Thymus (tissue), 11 donors: ENCODE measurements around the gene SPDYE1. TPM values are rescaled to one million over a fixed set of nuclear protein-coding genes. Genes with fewer than 3 reads are reported as not detected.
"Not testable (repeated sequence)": the region's sequence is repeated elsewhere in the genome, so short reads cannot be mapped to it uniquely, and the experiment has no call there.

Experiments used
- DNase-seq, 9 donors: peaks; one replicate each; pipeline ENCODE4 v3.0.0-alpha.2; 2013; ENCODE audit warnings: low spot score in 9 of 9, low read depth in 6 of 9, missing footprints in 1 of 9
- H3K27ac ChIP-seq, 2 donors: one replicate each; pipeline ENCODE4 v1.5.1; 2013; ENCODE audit warnings: control low read depth in 1 of 2, low read depth in 1 of 2, low read length in 1 of 2, mild to moderate bottlenecking in 1 of 2, moderate library complexity in 1 of 2
- H3K27me3 ChIP-seq, 2 donors: one replicate each; pipeline ENCODE4 v1.5.1; 2013; ENCODE audit warnings: low read length in 1 of 2; ENCODE audit not compliant: control insufficient read depth in 2 of 2, insufficient read depth in 1 of 2
- H3K36me3 ChIP-seq, 2 donors: one replicate each; pipeline ENCODE4 v1.5.1; 2013; ENCODE audit warnings: low read length in 1 of 2, mild to moderate bottlenecking in 1 of 2, moderate library complexity in 1 of 2; ENCODE audit not compliant: control insufficient read depth in 2 of 2, insufficient read depth in 2 of 2
- H3K4me1 ChIP-seq, 2 donors: one replicate each; pipeline ENCODE4 v1.5.1; 2013; ENCODE audit warnings: low read length in 2 of 2; ENCODE audit not compliant: control insufficient read depth in 2 of 2, insufficient read depth in 2 of 2
- H3K4me3 ChIP-seq, 2 donors: one replicate each; pipeline ENCODE4 v1.5.1; 2013; ENCODE audit warnings: low read length in 2 of 2, control low read depth in 1 of 2, mild to moderate bottlenecking in 1 of 2
- H3K9me3 ChIP-seq, 2 donors: one replicate each; pipeline ENCODE4 v1.5.1; 2013; ENCODE audit warnings: low read length in 1 of 2, mild to moderate bottlenecking in 1 of 2; ENCODE audit not compliant: control insufficient read depth in 2 of 2, insufficient read depth in 1 of 2
- WGBS: extraction: QIAGEN DNeasy Blood & Tissue Kit; methylation state at CpG from one replicate; pipeline ENCODE4 v1.1.7; 2013; 5-methylcytosine and 5-hydroxymethylcytosine counted together
- polyA plus RNA-seq: library from polyadenylated mRNA; stranded (reverse); fragments of 200-250 nt; gene quantifications from one replicate; pipeline ENCODE4 v1.2.3, GENCODE V29; 2013
- total RNA-seq: library from RNA; stranded (reverse); fragments of 120-200 nt; gene quantifications from one replicate; pipeline ENCODE4 v1.2.4, GENCODE V29; 2013
- donor health status: healthy.

Gene SPDYE1
- total and polyA plus RNA-seq, 2 donors, result not detected

- 88% methylated on average over 7 of the region's 12 CpGs for WGBS
These were observed 40.9 kb downstream of the SPDYE1 start for GRCh38 chr7:44038553-44038952.

GRCh38 chr7:44038961-44039558 is 41.4 kb downstream of the SPDYE1 start:
- H3K36me3 ChIP-seq, H3K27me3 ChIP-seq, H3K9me3 ChIP-seq, H3K4me3 ChIP-seq: not testable (repeated sequence)
- peak overlapping the region; percentile 17 to 31 for H3K27ac ChIP-seq
- DNase-seq, result peak in 5 of 9 donors; percentile 55 to 84 (median 72)
- WGBS, result 42% methylated on average over 20 of the region's 26 CpGs
- peaks cover 7 to 13% of the 10 kb centered on the region in 2 donors for H3K4me1 ChIP-seq

More at GRCh38 chr7:44038553-44038952, 40.9 kb downstream of the SPDYE1 start:
- not testable (repeated sequence) for H3K27me3 ChIP-seq, H3K4me1 ChIP-seq, H3K9me3 ChIP-seq, H3K27ac ChIP-seq, H3K36me3 ChIP-seq, DNase-seq, H3K4me3 ChIP-seq

GRCh38 chr7:44039800-44040492 is 42.2 kb downstream of the SPDYE1 start:
- Histone ChIP-seq H3K27ac (peak overlapping the region; percentile 73 to 84), H3K4me1 (peaks cover 7 to 13% of the 10 kb centered on the region in 2 donors), H3K4me3 (peak overlapping the region; percentile 35 to 41)
- H3K9me3 ChIP-seq, H3K27me3 ChIP-seq, H3K36me3 ChIP-seq, DNase-seq: not testable (repeated sequence)
- WGBS, result 16% methylated on average over 13 of the region's 40 CpGs

- peaks cover 12 to 17% of the 10 kb centered on the region in 2 donors for H3K4me1 ChIP-seq
- peak overlapping the region; percentile 35 to 41 for H3K4me3 ChIP-seq
- peak overlapping the region; percentile 73 to 84 for H3K27ac ChIP-seq
- DNase-seq, result peak in 3 of 9 donors; percentile 66 to 75 (median 68)
- not testable (repeated sequence) for H3K9me3 ChIP-seq, H3K36me3 ChIP-seq, H3K27me3 ChIP-seq
- under 1% methylated on average over 45 of the region's 46 CpGs for WGBS
These were observed 42.8 kb downstream of the SPDYE1 start for GRCh38 chr7:44040493-44040891.

- WGBS, result 97% methylated on average over 2 of the region's 2 CpGs
- peaks cover 9 to 17% of the 10 kb centered on the region in 2 donors for H3K36me3 ChIP-seq
These were observed 44.5 kb downstream of the SPDYE1 start for GRCh38 chr7:44042221-44042620.

GRCh38 chr7:44043902-44044301 is 46.2 kb downstream of the SPDYE1 start:
- Histone ChIP-seq H3K9me3 (no peaks in the 10 kb centered on the region), H3K27me3 (no peaks in the 10 kb centered on the region), H3K36me3 (peaks cover 15 to 19% of the 10 kb centered on the region in 2 donors), H3K4me3 (peak overlapping the region; percentile 97), H3K27ac (peak overlapping the region; percentile 72 to 84), H3K4me1 (peaks cover 26 to 36% of the 10 kb centered on the region in 2 donors)
- DNase-seq, result no peak
- 21% methylated on average over 8 of the region's 8 CpGs for WGBS

More at GRCh38 chr7:44042221-44042620, 44.5 kb downstream of the SPDYE1 start:
- DNase-seq, result no peak
- H3K27me3 ChIP-seq, result no peaks in the 10 kb centered on the region
- no peak overlapping the region for H3K27ac ChIP-seq
- H3K9me3 ChIP-seq, result no peaks in the 10 kb centered on the region
- peaks cover 22 to 34% of the 10 kb centered on the region in 2 donors for H3K4me1 ChIP-seq
- no peak overlapping the region for H3K4me3 ChIP-seq

- Histone ChIP-seq H3K4me3 (peak within 1 kb of the TSS; percentile 97), H3K4me1 (peaks cover 24 to 33% of the 10 kb centered on the region in 2 donors), H3K27me3 (no peaks in the 10 kb centered on the region), H3K9me3 (no peaks in the 10 kb centered on the region), H3K36me3 (peaks cover 17 to 24% of the 10 kb centered on the region in 2 donors), H3K27ac (peak within 1 kb of the TSS; percentile 78 to 84)
- WGBS, result under 1% methylated on average over 74 of the region's 74 CpGs
- peak in 8 of 9 donors; percentile 57 to 91 (median 77) for DNase-seq
These were observed 46.9 kb downstream of the SPDYE1 start, which contains the start of gene DBNL for GRCh38 chr7:44044315-44045225. Gene DBNL, plus strand, starts transcription at chr7:44044702. Its CDS starts 36 bp downstream, at chr7:44044738.

- Histone ChIP-seq H3K27me3 (no peaks in the 10 kb centered on the region), H3K4me3 (peak overlapping the region; percentile 97), H3K36me3 (peaks cover 26 to 33% of the 10 kb centered on the region in 2 donors), H3K4me1 (peaks cover 24 to 33% of the 10 kb centered on the region in 2 donors), H3K9me3 (no peaks in the 10 kb centered on the region), H3K27ac (peak overlapping the region; percentile 78 to 84)
- WGBS, result 28% methylated on average over 15 of the region's 15 CpGs
- no peak for DNase-seq
These were observed 47.7 kb downstream of the SPDYE1 start for GRCh38 chr7:44045226-44046014.
